ENCODE data around the gene MAGT1. TPM values are rescaled to one million over a fixed set of nuclear protein-coding genes. Genes with fewer than 3 reads are reported as not detected.

Gene MAGT1
- total and polyA plus RNA-seq, 2 of the 4 experiments (the other 2 are of a cell fraction): 27.3 to 74.7 TPM

DNA sequence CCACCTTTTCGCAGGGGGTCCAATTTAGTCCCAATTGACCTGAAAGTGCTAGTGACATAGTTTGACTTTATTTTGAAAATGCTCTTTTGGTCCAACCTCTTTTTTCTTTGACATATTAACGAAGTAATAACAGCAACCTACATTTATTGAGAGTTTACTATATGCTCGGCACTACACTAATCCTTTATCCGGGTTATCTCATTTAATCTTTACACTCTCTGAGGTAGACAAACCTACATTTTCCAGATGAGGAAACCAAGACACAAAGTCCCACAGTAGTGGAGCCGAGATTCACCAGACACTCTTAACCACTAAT lies 108.9 kb downstream of the MAGT1 start:
- Histone ChIP-seq H3K27ac (ENCODE audit: insufficient read depth, low read length) (no peak overlapping the region), H4K5ac (ENCODE audit: low read depth, low read length) (no peak overlapping the region), H4K20me1 (ENCODE audit: insufficient read depth, low read length) (peaks cover 28% of the 10 kb centered on the region), H3K9me3 (ENCODE audit: control insufficient read depth, insufficient read depth, low read length) (no peaks in the 10 kb centered on the region), H2BK5ac (ENCODE audit: low read depth, low read length, poor library complexity, severe bottlenecking) (no peak overlapping the region), H3K9ac (ENCODE audit: low read depth, low read length) (no peak overlapping the region), H3K4me1 (ENCODE audit: control insufficient read depth, insufficient read depth, low read length) (no peaks in the 10 kb centered on the region), H2BK20ac (ENCODE audit: low read depth, low read length) (no peak overlapping the region; the same call in 1 of the 2 replicates), H3K56ac (ENCODE audit: extremely low read depth, insufficient read depth, low read length) (no peak overlapping the region), H3K27me3 (ENCODE audit: control insufficient read depth, insufficient read depth, low read length) (no peaks in the 10 kb centered on the region), H3K14ac (replicated peaks; ENCODE audit: low read depth, low read length) (no peak overlapping the region; the same call in 1 of the 2 replicates), H2BK120ac (ENCODE audit: low read depth, low read length) (no peak overlapping the region), H2AFZ (replicated peaks; ENCODE audit: low read length, poor library complexity) (peak overlapping the region; percentile 96), H2AK5ac (ENCODE audit: low read depth, low read length) (no peak overlapping the region), H3K23ac (ENCODE audit: low read depth, low read length) (no peak overlapping the region), H4K91ac (ENCODE audit: insufficient read depth, low read depth, low read length) (no peak overlapping the region), H2BK15ac (ENCODE audit: low read depth, low read length) (no peak overlapping the region), H3K4ac (ENCODE audit: low read depth, low read length) (no peak overlapping the region), H2AK9ac (replicated peaks; ENCODE audit: low read depth, low read length, poor library complexity) (no peak overlapping the region), H4K8ac (ENCODE audit: low read depth in 2 of 2, low read length in 2 of 2) (peak overlapping the region; percentile 22 to 63; a peak in 3 of 4 replicates), H3K9me1 (ENCODE audit: insufficient read depth, low read length) (no peaks in the 10 kb centered on the region), H3K4me3 (ENCODE audit: insufficient read depth, low read depth, low read length) (peak overlapping the region; percentile 71), H3K79me1 (ENCODE audit: low read depth in 1 of 2, low read length in 2 of 2) (no peaks in the 10 kb centered on the region), H3K18ac (ENCODE audit: low read depth, low read length) (no peak overlapping the region), H3K4me2 (ENCODE audit: low read depth, low read length) (peak overlapping the region; percentile 16; the same call in 1 of the 2 replicates), H3K36me3 (ENCODE audit: control insufficient read depth, insufficient read depth, low read length) (no peaks in the 10 kb centered on the region)
- no peak for DNase-seq
- WGBS, 2 experiments (ENCODE audit: extremely low coverage in 2 of 2, insufficient read length in 1 of 2): no CpG with 5 or more reads among the region's 5 CpGs
- intact Hi-C loops (cut with micrococcal nuclease) (loop anchor here (10.0 kb wide), 1 partner anchor 108 kb away; the partner anchor contains the start of genes COX7B and MAGT1), dilution Hi-C loops (cut with HindIII; ENCODE audit: low sequenced_read_pairs, unreplicated experiment) (no loop called here), in situ Hi-C loops (cut with MboI; ENCODE audit: low sequenced_read_pairs) (no loop called here)
- BruUV-seq (replicated peaks): no TSS peak
- no peak; the same call in 1 of the 2 replicates for ATAC-seq (ENCODE audit: low read depth)
- POLR2A ChIA-PET (ENCODE audit: unreplicated experiment): no interaction called here
- TF ChIP-seq FOS (IDR thresholded peaks at IDR 0.05; ENCODE audit: low read depth, low read length): no peak
- no peak for TF ChIP-seq MAZ (IDR thresholded peaks at IDR 0.05; ENCODE audit: borderline replicate concordance, low read depth, low read length)
- no peak for TF ChIP-seq SMC3 (IDR thresholded peaks at IDR 0.05; ENCODE audit: low read depth, low read length)
- TF ChIP-seq, protein P1, sequence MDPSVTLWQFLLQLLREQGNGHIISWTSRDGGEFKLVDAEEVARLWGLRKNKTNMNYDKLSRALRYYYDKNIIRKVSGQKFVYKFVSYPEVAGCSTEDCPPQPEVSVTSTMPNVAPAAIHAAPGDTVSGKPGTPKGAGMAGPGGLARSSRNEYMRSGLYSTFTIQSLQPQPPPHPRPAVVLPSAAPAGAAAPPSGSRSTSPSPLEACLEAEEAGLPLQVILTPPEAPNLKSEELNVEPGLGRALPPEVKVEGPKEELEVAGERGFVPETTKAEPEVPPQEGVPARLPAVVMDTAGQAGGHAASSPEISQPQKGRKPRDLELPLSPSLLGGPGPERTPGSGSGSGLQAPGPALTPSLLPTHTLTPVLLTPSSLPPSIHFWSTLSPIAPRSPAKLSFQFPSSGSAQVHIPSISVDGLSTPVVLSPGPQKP (IDR thresholded peaks at IDR 0.05; ENCODE audit: borderline replicate concordance, low read depth, low read length): no peak
- TF ChIP-seq, protein P2, sequence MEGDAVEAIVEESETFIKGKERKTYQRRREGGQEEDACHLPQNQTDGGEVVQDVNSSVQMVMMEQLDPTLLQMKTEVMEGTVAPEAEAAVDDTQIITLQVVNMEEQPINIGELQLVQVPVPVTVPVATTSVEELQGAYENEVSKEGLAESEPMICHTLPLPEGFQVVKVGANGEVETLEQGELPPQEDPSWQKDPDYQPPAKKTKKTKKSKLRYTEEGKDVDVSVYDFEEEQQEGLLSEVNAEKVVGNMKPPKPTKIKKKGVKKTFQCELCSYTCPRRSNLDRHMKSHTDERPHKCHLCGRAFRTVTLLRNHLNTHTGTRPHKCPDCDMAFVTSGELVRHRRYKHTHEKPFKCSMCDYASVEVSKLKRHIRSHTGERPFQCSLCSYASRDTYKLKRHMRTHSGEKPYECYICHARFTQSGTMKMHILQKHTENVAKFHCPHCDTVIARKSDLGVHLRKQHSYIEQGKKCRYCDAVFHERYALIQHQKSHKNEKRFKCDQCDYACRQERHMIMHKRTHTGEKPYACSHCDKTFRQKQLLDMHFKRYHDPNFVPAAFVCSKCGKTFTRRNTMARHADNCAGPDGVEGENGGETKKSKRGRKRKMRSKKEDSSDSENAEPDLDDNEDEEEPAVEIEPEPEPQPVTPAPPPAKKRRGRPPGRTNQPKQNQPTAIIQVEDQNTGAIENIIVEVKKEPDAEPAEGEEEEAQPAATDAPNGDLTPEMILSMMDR (conservative IDR thresholded peaks at IDR 0.05; ENCODE audit: low read depth, low read length): no peak
- TF ChIP-seq, protein P3, sequence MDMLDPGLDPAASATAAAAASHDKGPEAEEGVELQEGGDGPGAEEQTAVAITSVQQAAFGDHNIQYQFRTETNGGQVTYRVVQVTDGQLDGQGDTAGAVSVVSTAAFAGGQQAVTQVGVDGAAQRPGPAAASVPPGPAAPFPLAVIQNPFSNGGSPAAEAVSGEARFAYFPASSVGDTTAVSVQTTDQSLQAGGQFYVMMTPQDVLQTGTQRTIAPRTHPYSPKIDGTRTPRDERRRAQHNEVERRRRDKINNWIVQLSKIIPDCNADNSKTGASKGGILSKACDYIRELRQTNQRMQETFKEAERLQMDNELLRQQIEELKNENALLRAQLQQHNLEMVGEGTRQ (IDR thresholded peaks at IDR 0.05; ENCODE audit: low read depth, low read length): no peak
- no peak for TF ChIP-seq CEBPB (IDR thresholded peaks at IDR 0.05; ENCODE audit: low read depth, low read length)
- no peak for TF ChIP-seq MAFK (IDR thresholded peaks at IDR 0.05; ENCODE audit: low read depth, low read length)
- TF ChIP-seq BHLHE40 (IDR thresholded peaks at IDR 0.05; ENCODE audit: low read depth, low read length): no peak
- TF ChIP-seq RAD21 (IDR thresholded peaks at IDR 0.05; ENCODE audit: low read length): no peak
- TF ChIP-seq POLR2A (IDR thresholded peaks at IDR 0.05; ENCODE audit: low read depth, low read length): no peak
- TF ChIP-seq CHD1 (IDR thresholded peaks at IDR 0.05; ENCODE audit: low read depth, low read length): no peak
- TF ChIP-seq RCOR1 (IDR thresholded peaks at IDR 0.05; ENCODE audit: insufficient replicate concordance, low read length): no peak
- TF ChIP-seq RFX5 (IDR thresholded peaks at IDR 0.05; ENCODE audit: low read depth, low read length): no peak
- TF ChIP-seq MXI1 (IDR thresholded peaks at IDR 0.05; ENCODE audit: borderline replicate concordance, low read depth, low read length): no peak
- TF ChIP-seq NFE2L2 (IDR thresholded peaks at IDR 0.05; ENCODE audit: low read depth, low read length): no peak
- CTCF ChIA-PET: no interaction called here

Measured in IMR-90 (cell line).